GM13977 (cell line): ENCODE data around the gene KRT86.
"Not testable (repeated sequence)": the region's sequence is repeated elsewhere in the genome, so short reads cannot be mapped to it uniquely, and the experiment has no call there.

ENCODE experiments used
- DNase-seq: peaks from one replicate; pipeline ENCODE4 v3.0.0; 2012; ENCODE audit warnings: low spot score
- in situ Hi-C: fragments of 300-500 bp; cut with MboI; formaldehyde crosslinking; loops from one replicate; pipeline ENCODE4 v1.12.0; 2022; ENCODE audit warnings: low sequenced_read_pairs, low pct_unique_long_range_greater_than_20kb, mixed read lengths, inconsistent platforms; ENCODE audit not compliant: unreplicated experiment
- TF ChIP-seq, protein P1 (sequence below): IDR thresholded peaks from 2 replicates; pipeline ENCODE4 v1.5.1; 2012; ENCODE audit warnings: mild to moderate bottlenecking, control low read depth; ENCODE audit not compliant: insufficient read depth; ENCODE audit errors: extremely low read depth, missing control alignments

KRT86 gene

DNA sequence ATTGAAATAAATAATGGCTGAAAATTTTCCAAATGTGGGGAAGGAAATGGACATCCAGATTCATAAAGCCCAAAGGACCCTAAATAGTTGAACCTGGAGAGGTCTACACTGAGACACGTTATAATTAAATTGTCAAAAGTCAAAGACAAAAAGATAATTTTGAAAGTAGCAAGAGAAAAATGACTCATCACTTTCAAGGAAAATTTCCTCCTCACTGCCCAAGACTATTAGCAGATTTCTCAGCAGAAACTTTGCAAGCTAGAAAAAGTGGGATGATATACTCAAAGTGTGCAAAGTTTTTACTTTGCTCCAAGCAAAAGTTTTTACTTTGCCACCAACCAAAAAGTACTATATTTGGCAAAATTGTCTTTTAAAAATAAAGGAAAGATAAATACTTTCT lies 62.6 kb downstream of the KRT86 start:
- no peak for DNase-seq
- in situ Hi-C loops: no loop called here
- TF ChIP-seq, protein P1, sequence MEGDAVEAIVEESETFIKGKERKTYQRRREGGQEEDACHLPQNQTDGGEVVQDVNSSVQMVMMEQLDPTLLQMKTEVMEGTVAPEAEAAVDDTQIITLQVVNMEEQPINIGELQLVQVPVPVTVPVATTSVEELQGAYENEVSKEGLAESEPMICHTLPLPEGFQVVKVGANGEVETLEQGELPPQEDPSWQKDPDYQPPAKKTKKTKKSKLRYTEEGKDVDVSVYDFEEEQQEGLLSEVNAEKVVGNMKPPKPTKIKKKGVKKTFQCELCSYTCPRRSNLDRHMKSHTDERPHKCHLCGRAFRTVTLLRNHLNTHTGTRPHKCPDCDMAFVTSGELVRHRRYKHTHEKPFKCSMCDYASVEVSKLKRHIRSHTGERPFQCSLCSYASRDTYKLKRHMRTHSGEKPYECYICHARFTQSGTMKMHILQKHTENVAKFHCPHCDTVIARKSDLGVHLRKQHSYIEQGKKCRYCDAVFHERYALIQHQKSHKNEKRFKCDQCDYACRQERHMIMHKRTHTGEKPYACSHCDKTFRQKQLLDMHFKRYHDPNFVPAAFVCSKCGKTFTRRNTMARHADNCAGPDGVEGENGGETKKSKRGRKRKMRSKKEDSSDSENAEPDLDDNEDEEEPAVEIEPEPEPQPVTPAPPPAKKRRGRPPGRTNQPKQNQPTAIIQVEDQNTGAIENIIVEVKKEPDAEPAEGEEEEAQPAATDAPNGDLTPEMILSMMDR: no peak

DNA sequence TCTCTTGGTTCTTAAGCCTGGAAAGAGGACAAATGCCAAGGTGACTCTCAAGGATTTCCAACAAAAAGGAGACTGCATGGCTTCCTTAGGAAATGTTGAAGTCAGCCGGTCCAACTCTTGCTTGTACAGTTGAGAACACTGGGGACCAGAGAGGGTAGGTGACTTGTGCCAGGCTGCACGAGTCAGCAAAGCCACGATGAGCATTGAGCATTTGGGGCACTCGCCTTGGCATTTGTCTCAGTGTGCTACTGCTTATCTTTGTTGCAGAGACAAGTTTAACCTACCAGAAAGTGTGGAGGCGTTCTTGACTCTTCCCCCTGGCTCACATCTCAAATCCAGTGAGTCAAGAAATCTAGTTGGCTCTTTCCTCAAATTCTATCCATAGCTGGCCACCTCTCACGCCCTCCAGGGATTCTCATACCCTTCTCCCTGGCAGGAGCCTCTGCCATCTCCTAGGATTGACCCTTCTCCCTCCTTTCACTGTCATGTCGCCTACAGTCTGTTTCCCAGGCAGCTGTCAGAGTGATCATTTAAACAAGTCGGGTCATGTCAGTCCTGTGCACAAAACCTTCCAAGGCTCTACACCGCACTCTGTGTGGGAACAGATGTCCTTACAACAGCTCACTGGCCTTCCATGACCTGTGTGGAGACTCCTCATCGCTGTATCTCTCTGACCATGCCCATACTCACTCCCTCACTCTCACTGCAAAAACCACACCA lies 64.0 kb downstream of the KRT86 start:
- no peak for DNase-seq
- in situ Hi-C loops: no loop called here
- TF ChIP-seq, protein P1: no peak

DNA sequence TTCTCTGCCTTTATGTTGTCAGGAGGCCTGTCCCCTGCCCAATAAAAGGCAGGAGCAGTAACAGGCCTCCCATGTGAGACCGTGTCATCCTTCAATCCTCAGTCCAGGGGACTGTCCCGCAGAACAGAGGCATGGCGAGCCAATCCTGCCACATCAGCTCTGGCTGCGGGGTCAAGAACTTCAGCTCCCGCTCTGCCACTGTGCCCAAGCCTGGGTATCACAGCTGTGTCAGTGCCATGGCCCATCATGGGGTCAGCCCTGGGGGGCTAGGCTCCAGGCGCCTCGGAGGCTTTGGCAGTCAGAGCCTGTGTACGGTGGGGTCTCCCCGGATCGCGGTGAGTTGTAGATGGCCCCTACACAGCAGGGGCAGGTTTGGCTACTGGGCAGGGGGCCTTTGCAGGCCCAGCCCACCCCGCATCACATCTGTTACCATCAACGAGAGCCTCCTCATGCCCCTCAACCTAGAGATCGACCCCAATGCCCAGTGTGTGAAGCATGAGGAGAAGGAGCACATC lies 66.7 kb downstream of the KRT86 start:
- TF ChIP-seq, protein P1: no peak
- no peak for DNase-seq
- in situ Hi-C loops: no loop called here

DNA sequence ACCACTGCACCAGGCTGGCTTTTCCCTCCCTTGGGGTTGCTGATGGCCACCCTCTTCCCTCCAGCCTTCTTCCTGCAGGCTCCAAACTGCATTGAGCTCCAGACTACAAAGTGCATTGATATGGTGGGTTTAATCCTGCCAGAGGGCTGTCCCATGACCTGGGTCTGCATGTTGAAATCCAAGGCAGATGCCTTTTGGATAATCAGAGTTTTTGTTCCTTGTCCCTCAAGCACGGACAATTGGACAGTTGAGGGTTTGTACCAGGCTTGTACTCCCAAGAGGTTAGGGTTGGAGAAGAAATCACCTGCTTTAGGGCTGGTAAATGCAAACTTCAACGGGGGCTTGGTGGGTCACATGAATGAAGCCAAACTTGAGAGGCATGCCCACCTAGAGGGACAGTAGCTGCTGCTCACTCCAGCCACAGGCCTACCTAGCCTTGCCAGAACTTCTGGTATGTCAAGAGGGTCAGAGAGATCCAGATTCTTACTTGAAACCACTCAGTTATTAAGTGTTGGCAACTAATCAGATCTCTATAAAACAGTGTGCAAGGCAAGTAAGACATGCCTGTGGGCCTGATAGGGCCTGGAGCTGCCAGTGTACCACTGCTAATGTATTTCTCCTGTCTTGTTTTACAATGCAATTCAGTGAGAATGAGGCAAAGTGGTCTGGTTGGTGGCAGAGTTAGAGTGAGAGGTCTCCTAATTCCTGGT lies 68.5 kb downstream of the KRT86 start:
- TF ChIP-seq, protein P1: no peak
- in situ Hi-C loops: no loop called here
- DNase-seq: no peak

DNA sequence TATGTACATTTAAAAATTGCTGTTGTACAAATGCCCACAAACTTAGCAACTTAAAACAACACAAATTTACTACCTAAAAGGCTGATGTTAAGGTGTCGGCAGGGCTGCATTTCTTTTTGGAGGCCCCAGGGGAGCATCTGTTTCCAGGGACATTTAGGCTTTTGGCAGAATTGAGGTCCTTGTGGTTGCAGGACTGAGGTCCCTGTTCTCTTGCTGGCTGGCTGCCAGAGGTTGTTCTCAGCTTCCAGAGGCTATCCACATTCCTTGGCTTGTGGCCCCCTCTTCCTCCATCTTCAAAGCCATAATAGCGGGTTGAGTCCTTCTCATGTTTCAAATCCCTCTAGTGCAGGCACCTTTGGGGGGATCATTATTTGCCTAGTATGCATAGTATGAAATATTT lies 69.1 kb downstream of the KRT86 start:
- in situ Hi-C loops: no loop called here
- TF ChIP-seq, protein P1: no peak

DNA sequence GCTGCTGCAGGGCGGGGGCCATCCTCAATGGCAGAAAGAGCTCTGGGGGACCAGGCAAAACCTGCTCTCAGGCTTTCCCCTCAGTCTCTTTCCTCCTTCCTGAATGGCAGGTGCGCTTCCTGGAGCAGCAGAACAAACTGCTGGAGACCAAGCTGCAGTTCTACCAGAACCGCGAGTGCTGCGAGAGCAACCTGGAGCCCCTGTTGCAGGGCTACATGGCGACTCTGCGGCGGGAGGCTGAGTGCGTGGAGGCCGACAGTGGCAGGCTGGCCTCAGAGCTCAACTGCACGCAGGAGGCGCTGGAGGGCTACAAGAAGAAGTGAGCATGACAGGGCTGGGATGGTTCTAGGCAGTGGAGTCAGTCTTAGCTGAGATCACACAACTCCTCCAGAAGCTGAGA lies 69.7 kb downstream of the KRT86 start:
- TF ChIP-seq, protein P1: no peak
- no peak for DNase-seq
- in situ Hi-C loops: no loop called here

More for the DNA sequence above, 69.1 kb downstream of the KRT86 start:
- DNase-seq: no peak

DNA sequence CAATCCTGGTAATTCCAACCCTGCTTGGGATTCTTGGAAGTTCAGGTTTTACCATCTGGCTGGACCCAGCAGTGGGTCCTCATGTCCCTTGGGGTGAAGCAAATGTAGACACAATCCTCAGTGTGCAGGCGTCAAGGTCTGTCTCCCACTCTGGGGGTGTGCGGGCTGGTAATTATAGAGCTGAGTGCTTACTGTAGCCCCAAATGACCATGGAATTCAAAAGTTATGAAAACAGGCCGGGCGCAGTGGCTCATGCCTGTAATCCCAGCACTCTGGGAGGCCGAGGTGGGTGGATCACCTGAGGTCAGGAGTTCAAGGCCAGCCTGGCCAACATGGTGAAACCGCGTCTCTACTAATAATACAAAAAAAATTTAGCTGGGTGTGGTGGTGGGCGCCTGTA lies 70.6 kb downstream of the KRT86 start:
- DNase-seq, in situ Hi-C loops: not testable (repeated sequence)
